ENCODE measurements around the gene EMX2. TPM values are rescaled to one million over a fixed set of nuclear protein-coding genes. Genes with fewer than 3 reads are reported as not detected.

The EMX2 gene
- total and polyA plus RNA-seq, 2 of the 13 experiments (the other 11 are each of a cell fraction or from before 2014, with no cell fraction given): not detected

DNA sequence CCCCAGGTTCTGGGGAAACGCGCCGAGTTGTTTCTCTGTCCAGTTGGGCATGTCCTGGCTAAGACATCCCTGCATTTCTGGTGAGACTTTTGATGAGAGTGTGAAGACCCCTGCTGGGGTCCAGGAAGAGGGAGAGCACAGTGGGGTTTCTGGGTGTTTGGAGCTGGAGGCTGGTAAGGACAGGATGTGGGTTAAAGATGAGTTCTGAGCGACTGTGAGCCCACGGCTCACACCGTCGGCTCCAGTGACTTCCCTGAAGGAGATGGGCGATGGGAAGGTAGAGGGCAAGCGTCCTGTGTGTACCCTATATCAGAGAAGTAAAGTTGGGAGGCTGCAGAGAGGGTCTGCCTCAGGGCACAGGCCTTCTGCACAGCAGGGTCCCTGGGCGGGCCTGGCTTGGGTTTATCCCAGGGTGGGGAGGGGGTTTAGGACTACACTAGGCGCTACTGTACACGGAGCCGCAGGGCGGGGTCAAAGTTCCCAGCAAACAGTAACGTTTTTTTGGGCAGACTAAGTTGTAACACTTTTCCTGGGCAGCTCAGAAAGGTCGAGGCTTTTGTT lies 3.6 kb downstream of the EMX2 start:
- POLR2A ChIA-PET: no interaction called here

More for the DNA sequence above, 3.6 kb downstream of the EMX2 start:
- Histone ChIP-seq H3K9me3 (ENCODE audit: low read length) (no peaks in the 10 kb centered on the region), H3K4me1 (ENCODE audit: insufficient read depth, low read length) (peaks cover 7% of the 10 kb centered on the region), H3K36me3 (replicated peaks in 1 of 2; ENCODE audit: control insufficient read depth in 1 of 2, insufficient read depth in 2 of 2, low read length in 2 of 2) (no peaks in the 10 kb centered on the region), H3K4me3 (replicated peaks in 1 of 3; ENCODE audit: insufficient read depth in 1 of 3, low read depth in 2 of 3, low read length in 3 of 3) (no peak overlapping the region), H3K4me2 (ENCODE audit: low read depth, low read length) (no peak overlapping the region), H3K79me2 (ENCODE audit: insufficient read depth, low read length) (no peaks in the 10 kb centered on the region), H3K27ac (ENCODE audit: extremely low read length, insufficient read depth, low read length) (no peak overlapping the region), H4K20me1 (ENCODE audit: insufficient read depth, low read length) (no peaks in the 10 kb centered on the region), H2AFZ (ENCODE audit: low read length) (no peak overlapping the region), H3K27me3 (ENCODE audit: control insufficient read depth in 1 of 2, insufficient read depth in 2 of 2, low read length in 2 of 2) (peaks cover 22 to 84% of the 10 kb centered on the region in 2 experiments), H3K9ac (ENCODE audit: insufficient read depth, low read depth, low read length) (no peak overlapping the region)
- in situ Hi-C loops (cut with HindIII; ENCODE audit: extremely low pct_ligation_motif_present, low pct_unique_long_range_greater_than_20kb) (loop anchor here (25.0 kb wide), 1 partner anchor 566 kb away; no protein-coding TSS in a partner anchor), intact Hi-C loops (cut with micrococcal nuclease; ENCODE audit: unreplicated experiment) (no loop called here)
- CTCF ChIA-PET (ENCODE audit: low intra/inter-chr PET ratio, low total read pairs): no interaction called here
- FAIRE-seq (no peak), DNase-seq (ENCODE audit: low spot score) (no peak), ATAC-seq (no peak)
- WGBS (ENCODE audit: low lambda C conversion rate): 19% methylated on average over 12 of the region's 16 CpGs
- BruUV-seq (replicated peaks): no TSS peak
- TF ChIP-seq, protein P1, sequence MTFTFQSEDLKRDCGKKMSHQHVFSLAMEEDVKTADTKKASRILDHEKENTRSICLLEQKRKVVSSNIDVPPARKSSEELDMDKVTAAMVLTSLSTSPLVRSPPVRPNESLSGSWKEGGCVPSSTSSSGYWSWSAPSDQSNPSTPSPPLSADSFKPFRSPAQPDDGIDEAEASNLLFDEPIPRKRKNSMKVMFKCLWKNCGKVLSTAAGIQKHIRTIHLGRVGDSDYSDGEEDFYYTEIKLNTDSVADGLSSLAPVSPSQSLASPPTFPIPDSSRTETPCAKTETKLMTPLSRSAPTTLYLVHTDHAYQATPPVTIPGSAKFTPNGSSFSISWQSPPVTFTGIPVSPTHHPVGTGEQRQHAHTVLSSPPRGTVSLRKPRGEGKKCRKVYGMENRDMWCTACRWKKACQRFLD (CRISPR knock-in tag; IDR thresholded peaks at IDR 0.05; ENCODE audit: borderline replicate concordance): no peak
- TF ChIP-seq TMF1 (CRISPR knock-in tag; IDR thresholded peaks at IDR 0.05; ENCODE audit: low read depth): no peak
- TF ChIP-seq, protein P2, sequence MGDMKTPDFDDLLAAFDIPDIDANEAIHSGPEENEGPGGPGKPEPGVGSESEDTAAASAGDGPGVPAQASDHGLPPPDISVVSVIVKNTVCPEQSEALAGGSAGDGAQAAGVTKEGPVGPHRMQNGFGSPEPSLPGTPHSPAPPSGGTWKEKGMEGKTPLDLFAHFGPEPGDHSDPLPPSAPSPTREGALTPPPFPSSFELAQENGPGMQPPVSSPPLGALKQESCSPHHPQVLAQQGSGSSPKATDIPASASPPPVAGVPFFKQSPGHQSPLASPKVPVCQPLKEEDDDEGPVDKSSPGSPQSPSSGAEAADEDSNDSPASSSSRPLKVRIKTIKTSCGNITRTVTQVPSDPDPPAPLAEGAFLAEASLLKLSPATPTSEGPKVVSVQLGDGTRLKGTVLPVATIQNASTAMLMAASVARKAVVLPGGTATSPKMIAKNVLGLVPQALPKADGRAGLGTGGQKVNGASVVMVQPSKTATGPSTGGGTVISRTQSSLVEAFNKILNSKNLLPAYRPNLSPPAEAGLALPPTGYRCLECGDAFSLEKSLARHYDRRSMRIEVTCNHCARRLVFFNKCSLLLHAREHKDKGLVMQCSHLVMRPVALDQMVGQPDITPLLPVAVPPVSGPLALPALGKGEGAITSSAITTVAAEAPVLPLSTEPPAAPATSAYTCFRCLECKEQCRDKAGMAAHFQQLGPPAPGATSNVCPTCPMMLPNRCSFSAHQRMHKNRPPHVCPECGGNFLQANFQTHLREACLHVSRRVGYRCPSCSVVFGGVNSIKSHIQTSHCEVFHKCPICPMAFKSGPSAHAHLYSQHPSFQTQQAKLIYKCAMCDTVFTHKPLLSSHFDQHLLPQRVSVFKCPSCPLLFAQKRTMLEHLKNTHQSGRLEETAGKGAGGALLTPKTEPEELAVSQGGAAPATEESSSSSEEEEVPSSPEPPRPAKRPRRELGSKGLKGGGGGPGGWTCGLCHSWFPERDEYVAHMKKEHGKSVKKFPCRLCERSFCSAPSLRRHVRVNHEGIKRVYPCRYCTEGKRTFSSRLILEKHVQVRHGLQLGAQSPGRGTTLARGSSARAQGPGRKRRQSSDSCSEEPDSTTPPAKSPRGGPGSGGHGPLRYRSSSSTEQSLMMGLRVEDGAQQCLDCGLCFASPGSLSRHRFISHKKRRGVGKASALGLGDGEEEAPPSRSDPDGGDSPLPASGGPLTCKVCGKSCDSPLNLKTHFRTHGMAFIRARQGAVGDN (CRISPR knock-in tag; IDR thresholded peaks at IDR 0.05): no peak
- TF ChIP-seq ZNF652 (CRISPR knock-in tag; IDR thresholded peaks at IDR 0.05; ENCODE audit: borderline replicate concordance, low read depth): no peak
- TF ChIP-seq ZNF672 (CRISPR knock-in tag; IDR thresholded peaks at IDR 0.05): no peak
- no peak for TF ChIP-seq FOXJ3 (CRISPR knock-in tag; IDR thresholded peaks at IDR 0.05; ENCODE audit: borderline replicate concordance)
- no peak for TF ChIP-seq EEA1 (CRISPR knock-in tag; IDR thresholded peaks at IDR 0.05; ENCODE audit: borderline replicate concordance)
- no peak for TF ChIP-seq TCF7 (IDR thresholded peaks at IDR 0.05; ENCODE audit: low read depth)
- TF ChIP-seq GABPB1 (CRISPR knock-in tag; IDR thresholded peaks at IDR 0.05): no peak
